Activated CD4-positive, alpha-beta T cell treated with anti-CD3 and anti-CD28 coated beads for 4 hours (primary cell): ENCODE data around the gene INSR.
"Not testable (repeated sequence)": the region's sequence is repeated elsewhere in the genome, so short reads cannot be mapped to it uniquely, and the experiment has no call there.

Experiments used
- DNase-seq, 2 donors: peaks; one replicate each; pipeline ENCODE4 v3.0.0-alpha.2; 2020

Gene INSR

DNA sequence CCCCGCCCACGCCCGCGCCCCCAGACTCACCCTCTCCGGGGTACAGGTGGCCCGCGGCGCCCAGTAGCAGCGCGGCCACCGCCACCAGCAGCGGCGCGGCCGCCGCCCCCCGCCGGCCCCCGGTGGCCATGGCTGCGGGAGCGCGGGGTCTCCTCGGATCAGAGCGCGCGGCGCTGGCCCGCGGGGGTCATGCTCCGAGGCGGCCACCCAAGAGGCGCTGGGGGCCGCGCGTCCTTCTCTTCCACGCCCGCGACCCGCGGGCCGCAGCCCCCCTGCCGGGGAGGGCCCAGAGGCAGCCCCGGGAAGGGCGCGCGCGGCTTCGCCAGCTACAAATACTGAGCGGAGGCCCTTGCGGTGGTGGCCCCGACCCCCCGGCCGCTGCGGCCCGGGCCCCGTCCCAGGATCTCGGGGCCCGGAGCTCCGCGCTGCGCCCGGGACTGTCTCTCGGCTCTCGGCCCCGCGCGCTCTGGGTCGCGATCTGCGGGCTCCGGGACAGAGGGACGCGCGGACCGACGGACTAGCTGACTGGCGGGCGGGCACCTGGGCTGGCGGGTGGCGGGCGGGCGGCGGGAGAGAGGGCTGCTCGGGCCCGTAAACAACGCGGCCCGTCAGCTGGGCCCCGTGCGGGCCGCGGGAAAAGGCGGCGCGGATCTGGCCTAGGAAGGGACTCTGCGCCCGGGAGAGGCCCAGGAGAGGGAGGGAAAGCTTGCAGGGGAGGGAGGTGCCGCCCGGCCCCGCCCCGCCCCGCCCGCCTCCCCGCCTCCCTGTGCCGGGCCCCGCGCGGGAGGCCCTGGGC lies at the start of gene INSR:
TSS of gene INSR (minus strand) at position 653 of the 796 bp plus-strand sequence. CDS start at position 130, 523 bp downstream.
- DNase-seq, result peak; percentile 10 to 32

- no peak for DNase-seq
Observed at GRCh38 chr19:7342143-7342542, 47.9 kb upstream of the INSR start.

GRCh38 chr19:7340959-7341837 lies 47.0 kb upstream of the INSR start:
- peak; percentile 68 to 89 for DNase-seq

GRCh38 chr19:7337380-7338194 lies 43.4 kb upstream of the INSR start:
- DNase-seq, result no peak

DNA sequence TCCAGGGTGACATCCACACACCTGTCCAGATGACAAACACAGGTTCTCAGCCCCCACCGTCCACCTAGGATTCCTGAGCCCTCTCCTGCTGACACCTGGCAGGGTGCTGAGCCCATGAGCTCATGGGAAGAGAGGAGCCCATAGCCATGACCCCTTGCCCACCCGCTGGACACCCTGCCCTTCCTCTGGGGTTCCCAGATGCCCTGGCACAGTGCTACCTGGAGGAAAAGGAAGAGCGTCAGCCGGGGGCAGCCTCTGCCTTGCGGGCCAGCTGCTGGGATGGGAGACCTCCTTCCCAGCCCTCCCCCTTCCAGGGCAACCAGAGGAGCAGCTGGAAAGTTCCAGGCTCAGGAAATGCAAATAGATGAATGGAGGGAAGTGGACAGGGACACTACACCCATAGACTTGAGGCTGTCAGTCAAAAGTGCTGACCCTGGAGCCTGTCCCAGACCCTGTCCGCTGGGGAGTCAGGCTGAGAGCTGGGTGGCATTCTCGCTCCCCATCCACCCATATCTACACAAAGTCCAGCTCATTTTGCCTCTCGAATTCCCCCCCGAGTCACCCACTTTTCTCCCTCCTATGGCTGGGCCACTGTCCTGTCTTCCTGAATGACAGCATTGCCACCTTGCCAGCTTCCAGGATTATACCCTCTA lies 42.2 kb upstream of the INSR start:
- no peak for DNase-seq

- DNase-seq, result no peak
Observed at GRCh38 chr19:7333198-7334118, 39.2 kb upstream of the INSR start.

DNA sequence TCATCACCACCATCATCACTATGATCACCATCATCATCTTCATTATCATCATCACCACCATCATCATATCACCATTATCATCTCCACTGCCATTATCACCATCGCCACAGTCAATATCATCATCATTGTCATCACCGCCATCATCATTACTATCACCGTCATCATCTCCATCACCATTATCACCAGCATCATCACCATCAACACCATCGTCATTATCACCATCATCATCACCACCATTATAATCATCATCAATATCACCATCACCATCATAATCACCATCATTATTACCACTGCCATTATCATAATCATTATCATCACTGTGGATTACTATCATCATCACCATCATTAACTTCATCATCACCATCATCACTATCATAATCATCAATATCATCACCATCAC lies 37.2 kb upstream of the INSR start:
- DNase-seq, result no peak

DNA sequence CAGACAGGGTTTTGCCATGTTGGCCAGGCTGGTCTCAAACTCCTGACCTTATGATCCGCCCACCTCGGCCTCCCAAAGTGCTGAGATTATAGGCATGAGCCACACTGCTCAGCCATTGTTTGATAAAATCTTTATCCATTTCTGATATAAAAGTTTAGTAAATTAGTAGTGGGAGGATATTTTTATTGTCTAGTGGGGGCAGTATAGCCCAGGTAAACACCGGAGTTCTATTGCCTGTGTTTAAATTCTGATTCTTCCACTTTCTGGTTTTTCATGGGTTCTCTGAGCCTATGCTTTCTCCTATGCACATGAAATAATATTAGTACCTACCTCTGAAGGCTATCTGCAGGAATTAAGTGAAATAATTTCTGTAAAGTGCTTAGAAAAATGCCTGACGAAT lies 34.4 kb upstream of the INSR start:
- no peak for DNase-seq

- DNase-seq, result no peak
Observed at GRCh38 chr19:7327802-7328201, 33.6 kb upstream of the INSR start.

DNA sequence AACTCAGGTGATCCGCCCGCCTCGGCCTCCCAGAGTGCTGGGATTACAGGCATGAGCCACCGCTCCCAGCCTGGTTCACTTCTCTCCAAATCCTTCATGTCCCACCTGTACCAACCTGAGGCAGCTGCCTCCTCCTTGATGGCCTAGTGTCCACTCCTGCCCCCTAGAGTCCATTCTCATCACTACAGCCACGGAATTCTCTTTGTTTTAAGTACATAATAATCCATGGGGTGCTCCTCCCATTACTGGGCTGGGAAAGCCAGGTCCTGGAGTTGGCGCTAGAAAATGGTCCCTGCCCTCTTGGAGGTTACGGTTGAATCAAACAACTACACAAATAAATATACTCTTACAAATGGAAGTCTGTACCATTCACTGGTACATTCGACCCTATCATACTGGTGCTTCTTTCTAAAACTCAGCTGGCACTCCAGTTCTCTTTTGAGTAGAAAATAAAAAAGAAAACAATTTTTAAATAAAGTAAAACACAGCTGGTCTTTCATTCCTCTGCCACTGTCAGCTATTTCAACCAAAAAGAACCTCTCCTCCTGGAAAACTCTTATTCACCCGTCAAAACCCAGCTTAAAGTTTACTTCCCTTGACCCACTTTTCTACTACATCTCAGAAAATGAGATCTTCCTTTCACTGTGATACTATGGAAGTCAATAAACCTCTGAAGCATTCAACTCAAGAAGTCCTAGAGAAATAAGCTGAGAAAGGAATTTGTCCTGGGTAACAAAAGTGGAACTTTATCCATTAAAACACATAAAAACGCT lies 32.1 kb upstream of the INSR start:
- peak in 1 of 2 donors; percentile 41 for DNase-seq

GRCh38 chr19:7318176-7318575 lies 24.0 kb upstream of the INSR start:
- no peak for DNase-seq

- no peak for DNase-seq
Observed at GRCh38 chr19:7312816-7313215, 18.6 kb upstream of the INSR start.

- DNase-seq, result no peak
Observed at GRCh38 chr19:7311911-7312310, 17.7 kb upstream of the INSR start.

GRCh38 chr19:7308327-7308726 lies 14.1 kb upstream of the INSR start:
- not testable (repeated sequence) for DNase-seq

DNA sequence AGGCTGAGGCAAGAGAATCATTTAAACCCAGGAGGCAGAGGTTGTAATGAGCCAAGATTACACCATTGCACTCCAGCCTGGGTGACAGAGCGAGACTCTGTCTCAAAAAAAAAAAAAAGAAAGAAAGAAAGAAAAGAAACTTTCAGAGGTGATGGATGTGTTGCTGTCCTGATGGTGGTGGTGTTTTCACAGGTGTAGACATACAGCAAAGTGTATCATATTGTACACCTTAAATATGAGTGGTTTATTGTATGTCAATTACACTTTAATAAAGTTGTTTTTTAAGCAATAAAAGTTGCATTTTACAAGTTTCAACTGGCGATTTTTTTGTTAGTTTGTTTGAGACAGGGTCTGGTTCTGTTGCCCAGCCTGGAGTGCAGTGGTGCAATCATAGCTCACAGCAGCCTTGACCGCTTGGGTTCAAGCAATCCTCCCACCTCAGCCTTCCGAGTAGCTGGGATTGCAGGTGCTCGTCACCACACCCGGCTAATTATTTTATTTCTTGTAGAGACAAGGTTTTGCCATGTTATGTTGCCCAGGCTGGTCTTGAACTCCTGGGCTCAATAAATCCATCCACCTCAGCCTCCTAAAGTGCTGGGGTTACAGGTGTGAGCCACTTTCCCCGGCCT lies 13.5 kb upstream of the INSR start:
- DNase-seq, result no peak

GRCh38 chr19:7304200-7304599 lies 10.0 kb upstream of the INSR start:
- DNase-seq, result no peak

- DNase-seq, result no peak
Observed at GRCh38 chr19:7303470-7303869, 9.3 kb upstream of the INSR start.

GRCh38 chr19:7301525-7301924 lies 7.3 kb upstream of the INSR start:
- no peak for DNase-seq

GRCh38 chr19:7297742-7298141 lies 3.5 kb upstream of the INSR start:
- no peak for DNase-seq

GRCh38 chr19:7295912-7296536 lies 1.8 kb upstream of the INSR start:
- DNase-seq, result no peak
